GM19099 (cell line): ENCODE data around the gene ZBTB1.

Experiments
- POLR2A ChIP-seq: IDR thresholded peaks from 3 replicates; pipeline ENCODE4 v1.6.1; 2011; ENCODE audit warnings: low read depth; ENCODE audit not compliant: insufficient read length; ENCODE audit errors: extremely low read depth

The ZBTB1 gene

DNA sequence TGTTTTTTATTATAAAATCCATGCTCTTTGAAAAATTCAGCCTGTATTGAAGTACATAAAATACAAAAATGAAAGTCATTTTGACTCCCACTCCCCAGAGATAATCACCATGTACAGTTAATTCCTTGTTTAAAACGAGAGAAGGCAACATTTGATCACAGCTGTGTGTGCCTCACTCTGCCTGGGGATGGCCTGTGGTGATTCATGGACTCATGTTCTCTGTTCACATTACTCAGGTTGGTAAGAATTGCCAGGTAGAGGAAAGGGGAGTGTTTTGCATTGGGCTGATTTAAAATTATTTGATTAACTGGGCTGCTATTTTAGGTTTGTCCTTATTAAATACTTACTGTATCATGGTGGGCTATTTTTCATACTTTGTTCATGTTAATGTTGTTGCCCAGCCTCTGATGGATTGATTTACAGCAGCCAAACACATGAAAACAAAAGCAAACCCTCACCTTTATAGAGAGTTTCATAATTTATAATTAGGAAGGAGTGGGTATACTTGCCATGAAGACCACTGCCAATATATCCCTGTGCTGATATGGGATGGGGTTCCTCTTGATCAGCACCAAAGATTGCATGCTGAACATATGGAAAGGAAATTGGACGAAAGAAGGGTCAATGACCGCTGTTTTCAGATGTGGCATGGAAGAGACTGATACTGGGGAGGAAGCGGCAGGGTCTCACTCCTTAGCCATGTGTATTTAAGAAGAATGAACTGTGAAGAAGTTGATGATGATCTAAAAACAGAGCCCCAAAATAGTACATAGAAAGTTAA lies 3.0 kb downstream of the ZBTB1 start:
- TF ChIP-seq POLR2A: no peak

DNA sequence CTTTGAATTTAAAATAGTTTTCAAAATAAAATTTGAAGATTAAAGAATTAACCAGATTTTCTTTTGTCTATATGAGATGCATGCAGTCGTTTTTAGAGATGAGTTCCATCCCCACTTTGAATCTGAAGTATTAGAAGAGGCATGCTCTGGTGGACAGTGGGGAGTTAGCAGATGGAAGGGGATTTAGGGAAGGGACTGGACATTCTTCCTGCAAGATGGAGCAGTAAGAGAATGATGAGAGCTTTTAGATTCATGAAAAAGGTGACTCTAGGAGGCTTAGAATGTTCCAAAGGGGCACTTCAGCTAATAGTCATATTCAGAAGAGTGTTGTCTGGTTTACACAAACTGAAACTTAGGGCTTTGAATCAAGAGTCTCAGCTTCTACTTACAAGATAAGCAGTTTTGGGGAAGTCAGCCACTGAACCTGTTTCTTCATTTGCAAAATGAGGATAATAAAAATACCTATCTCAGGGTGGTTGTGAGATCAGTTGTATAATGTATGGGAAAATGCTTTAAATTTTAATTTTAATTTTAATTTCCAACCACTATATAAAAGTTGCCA lies 3.7 kb downstream of the ZBTB1 start:
- TF ChIP-seq POLR2A: no peak

DNA sequence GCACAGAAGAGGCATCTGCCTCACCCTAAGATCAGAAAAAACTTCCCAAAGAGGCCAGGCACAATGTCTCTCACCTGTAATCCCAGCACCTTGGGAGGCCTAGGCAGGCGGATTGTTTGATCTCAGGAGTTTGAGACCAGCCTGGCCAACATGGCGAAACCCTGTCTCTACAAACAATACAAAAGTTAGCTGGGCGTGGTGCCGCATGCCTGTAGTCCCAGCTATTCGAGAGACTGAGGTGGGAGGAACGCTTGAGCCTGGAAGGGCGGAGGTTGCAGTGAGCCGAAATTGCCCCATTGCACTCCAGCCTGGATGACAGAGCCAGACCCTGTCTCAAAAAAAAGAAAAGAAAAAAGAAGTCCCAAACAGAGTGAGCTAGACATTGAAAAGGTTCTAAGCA lies 4.5 kb downstream of the ZBTB1 start:
- TF ChIP-seq POLR2A: no peak

DNA sequence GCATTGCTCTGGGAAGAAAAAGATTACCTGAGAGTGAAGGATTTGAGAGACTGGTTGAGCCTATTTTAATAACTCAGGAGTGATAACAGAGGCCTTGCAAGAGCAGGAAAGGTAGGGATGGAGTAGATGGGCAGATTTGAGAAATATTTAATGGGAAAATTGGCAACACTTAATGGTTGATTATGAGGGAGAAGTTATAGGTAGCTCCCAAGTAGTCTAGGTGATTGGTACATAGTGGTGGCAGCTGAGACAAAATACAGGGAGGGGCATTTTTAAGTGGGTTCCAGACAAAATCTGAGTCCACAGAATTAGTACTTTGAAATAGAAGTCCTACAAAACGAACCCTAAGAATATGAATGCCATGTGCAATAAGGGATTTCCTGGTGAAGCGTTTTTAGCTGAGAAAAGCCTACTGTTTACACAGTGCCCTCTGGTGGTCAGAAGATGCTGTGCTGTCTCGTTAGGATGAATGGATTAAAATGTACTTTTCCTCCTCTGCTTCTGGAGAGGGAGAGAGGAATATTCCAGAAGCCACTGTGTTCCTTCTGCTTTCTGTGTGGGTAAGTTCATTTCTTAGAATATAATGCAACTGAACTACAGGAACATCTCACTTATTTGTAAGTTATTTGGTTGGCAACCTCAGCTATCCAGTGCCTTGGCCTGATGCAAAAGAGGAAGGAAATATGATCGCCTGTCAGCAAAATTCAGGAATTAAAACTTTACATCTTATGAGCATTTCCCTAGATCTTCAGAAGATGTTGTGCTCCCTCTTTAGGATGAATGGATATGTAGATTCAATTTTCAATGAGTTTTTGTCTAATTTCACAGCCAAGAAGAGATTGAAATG lies 6.5 kb downstream of the ZBTB1 start:
- no peak for TF ChIP-seq POLR2A

DNA sequence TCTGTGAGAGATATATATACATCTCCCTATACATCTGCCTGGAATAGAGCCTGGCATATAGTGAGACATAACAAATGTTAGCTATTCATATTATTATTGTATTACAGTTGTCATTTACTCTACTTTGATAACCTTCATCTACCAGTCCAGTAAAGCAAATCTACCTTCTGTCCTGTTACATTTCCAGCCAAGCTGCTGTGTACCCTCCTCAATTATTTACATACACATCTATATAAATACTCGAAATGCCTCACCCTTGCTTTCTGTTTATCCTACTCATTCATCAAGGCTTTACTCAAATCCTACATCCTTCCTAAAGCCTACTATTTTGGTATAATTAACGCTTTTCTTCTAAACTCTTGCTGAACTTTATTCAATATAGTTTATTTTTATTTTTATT lies 8.7 kb downstream of the ZBTB1 start:
- TF ChIP-seq POLR2A: no peak

DNA sequence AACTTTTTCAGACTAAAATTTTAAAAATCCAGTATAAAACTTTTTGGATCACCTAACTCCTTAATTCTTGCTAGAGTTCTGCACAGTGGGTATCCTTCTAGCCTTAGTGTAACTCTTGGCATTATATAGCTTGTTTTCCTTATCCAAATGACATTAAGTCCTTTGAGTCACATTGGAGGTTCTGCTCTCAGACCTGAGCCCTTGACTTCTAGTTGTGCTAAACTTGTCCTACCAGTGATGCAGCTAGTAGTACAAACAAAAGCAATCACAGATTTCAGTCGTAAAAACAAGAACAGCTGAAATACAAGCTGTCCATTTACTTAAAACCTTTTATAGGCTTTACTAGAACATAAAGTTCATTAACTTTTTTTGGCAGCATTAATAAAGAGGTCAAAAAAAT lies 10.5 kb downstream of the ZBTB1 start:
- no peak for TF ChIP-seq POLR2A

DNA sequence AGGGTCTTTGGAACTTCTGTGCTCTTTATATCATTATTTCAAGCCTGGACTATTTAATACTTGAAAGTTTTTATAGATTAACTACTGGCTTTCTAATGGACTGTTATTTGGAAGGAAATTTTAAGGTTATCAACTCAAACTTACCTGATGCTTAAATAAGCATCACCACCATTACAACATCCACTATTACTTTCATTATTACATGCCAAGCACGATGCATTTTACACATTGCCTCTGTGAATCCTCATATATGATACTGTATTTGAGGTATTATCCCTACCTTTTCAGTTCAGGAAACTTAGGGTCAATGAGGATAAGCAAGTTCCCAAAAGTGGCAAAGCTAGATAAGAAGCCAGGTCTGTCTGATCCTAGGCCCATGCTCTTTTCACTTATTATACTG lies 12.4 kb downstream of the ZBTB1 start:
- no peak for TF ChIP-seq POLR2A

DNA sequence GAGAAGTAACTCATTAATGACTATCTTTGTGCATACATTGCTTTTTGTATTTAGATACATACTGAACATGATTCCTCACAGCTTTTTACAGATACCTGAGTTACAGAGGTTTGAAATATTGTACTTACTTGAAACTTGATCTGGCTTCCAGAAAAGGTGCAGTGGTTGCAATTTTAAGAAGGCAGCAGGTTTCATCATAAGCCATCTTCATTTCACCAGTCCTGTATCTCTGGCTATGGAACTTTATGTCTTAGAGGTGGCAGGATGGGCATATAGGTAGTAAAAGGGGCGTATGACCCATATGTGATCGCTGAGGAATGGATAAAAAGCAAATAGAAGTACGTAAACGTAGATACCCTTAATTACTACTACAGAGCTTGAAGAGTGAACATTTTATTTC lies 13.7 kb downstream of the ZBTB1 start:
- TF ChIP-seq POLR2A: no peak

DNA sequence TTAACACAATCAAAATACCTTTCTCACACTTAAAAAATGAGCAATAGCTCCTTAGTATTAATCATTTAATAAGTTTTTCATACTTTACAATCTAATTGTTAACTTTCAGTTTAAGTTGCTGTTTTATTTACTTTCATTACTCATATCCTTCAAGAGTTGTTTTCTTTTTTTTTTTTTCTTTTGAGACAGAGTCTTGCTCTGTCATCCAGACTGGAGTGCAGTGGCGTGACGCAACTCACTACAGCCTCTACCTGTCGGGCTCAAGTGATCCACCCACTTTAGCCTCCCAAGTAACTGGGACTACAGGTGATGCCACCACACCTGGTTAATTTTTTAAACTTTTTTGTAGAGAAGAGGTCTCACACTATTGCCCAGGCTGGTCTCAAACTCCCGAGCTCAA lies 16.1 kb downstream of the ZBTB1 start:
- no peak for TF ChIP-seq POLR2A

DNA sequence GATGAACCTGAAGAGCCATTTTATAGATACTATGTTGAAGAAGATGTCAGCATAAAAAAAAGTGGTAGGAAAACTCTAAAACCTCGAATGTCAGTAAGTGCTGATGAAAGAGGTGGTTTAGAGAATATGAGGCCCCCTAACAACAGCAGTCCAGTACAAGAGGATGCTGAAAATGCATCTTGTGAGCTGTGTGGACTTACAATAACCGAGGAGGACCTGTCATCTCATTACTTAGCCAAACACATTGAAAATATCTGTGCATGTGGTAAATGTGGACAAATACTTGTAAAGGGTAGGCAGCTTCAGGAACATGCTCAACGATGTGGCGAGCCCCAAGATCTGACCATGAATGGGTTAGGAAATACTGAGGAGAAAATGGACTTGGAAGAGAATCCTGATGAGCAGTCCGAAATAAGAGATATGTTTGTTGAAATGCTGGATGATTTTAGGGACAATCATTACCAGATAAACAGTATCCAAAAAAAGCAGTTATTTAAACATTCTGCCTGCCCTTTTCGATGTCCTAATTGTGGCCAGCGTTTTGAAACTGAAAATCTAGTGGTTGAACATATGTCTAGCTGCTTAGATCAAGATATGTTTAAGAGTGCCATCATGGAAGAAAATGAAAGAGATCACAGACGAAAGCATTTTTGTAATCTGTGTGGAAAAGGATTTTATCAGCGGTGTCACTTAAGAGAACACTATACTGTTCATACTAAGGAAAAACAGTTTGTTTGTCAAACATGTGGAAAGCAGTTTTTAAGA lies 18.2 kb downstream of the ZBTB1 start:
- no peak for TF ChIP-seq POLR2A

DNA sequence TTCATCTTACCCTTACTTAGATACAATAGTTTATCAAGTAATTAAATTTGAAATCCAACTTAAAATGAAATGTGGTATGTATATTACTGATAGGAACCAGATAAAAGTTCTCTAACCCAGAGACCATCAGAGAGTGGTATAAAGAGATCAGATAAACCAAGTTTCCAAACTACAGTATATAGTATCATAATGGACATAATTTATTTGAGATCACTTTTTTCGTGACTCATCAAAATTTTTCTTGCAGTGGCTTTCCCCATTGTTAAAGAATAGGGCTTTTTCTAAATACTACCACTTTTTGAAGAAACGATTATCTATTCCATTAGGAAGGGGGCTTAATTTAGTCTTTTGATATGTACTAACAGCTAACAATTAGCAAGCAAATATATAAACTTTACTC lies 20.8 kb downstream of the ZBTB1 start:
- TF ChIP-seq POLR2A: no peak

DNA sequence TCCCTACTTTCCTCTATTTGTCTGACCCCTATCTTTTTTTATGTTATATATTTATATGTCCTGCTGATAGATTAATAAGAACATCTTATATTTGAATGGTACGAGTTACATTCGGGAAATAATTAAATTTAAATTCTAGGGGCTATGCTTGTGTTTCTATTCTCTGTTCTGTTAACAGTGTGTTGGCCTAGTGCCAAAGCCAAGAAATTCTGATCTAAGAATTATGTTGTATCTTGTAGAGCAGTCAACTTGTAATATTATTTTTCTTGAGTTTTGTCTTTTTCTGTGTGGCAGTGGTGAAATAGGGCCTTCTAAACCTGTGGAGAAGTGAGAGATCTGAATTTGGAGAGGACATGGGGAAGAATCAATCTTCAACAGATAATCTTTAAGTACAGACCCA lies 27.0 kb downstream of the ZBTB1 start:
- TF ChIP-seq POLR2A: no peak

DNA sequence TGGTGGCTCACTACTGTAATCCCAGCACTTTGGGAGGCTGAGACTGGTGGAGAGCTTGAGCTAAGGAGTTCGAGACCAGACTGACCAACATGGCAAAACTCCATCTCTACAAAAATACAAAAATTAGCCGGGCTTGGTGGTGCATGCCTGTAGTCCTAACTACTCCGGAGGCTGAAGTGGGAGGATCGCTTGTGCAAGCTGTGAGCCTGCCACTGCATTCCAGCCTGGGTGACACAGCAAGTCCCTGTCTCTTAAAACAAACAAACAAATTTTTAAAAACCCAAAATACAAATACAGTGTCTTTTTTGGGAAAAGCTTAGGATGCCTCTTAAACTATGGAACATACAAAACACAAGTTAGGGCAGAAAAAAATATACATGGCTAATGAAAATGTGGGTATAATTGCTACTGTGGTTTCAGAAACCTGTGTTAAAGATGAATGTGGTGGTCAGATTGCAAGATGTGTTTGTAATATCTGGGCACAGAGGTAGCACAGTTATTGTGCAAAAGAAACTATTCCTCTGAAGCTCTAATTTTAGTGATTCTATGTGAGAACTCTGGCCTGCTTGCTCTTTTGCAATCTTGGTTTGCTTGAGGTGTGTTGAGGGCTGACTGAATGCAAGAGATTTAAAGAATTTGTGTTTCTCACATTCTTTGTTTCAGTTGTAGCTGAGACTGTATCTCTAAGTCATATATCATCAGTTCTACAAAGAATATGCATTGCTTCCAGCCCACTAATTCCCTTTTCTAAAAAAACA lies 32.1 kb downstream of the ZBTB1 start:
- no peak for TF ChIP-seq POLR2A
